GM12864 (cell line): ENCODE measurements around the gene MMP23B.
"Not testable (repeated sequence)": the region's sequence is repeated elsewhere in the genome, so short reads cannot be mapped to it uniquely, and the experiment has no call there.

Experiments
- DNase-seq: peaks from one replicate; pipeline ENCODE4 v3.0.0-alpha.2; 2011; ENCODE audit warnings: low read depth
- H3K4me3 ChIP-seq: 2 replicates; pipeline ENCODE4 v1.5.1; 2011; ENCODE audit warnings: mild to moderate bottlenecking, low read depth, low read length, control low read depth
- CTCF ChIP-seq: IDR thresholded peaks from 2 replicates; pipeline ENCODE4 v1.5.1; 2011; ENCODE audit warnings: low read depth, mild to moderate bottlenecking, moderate library complexity, low read length, control low read depth, inconsistent platforms; ENCODE audit errors: missing control alignments

The MMP23B gene

DNA sequence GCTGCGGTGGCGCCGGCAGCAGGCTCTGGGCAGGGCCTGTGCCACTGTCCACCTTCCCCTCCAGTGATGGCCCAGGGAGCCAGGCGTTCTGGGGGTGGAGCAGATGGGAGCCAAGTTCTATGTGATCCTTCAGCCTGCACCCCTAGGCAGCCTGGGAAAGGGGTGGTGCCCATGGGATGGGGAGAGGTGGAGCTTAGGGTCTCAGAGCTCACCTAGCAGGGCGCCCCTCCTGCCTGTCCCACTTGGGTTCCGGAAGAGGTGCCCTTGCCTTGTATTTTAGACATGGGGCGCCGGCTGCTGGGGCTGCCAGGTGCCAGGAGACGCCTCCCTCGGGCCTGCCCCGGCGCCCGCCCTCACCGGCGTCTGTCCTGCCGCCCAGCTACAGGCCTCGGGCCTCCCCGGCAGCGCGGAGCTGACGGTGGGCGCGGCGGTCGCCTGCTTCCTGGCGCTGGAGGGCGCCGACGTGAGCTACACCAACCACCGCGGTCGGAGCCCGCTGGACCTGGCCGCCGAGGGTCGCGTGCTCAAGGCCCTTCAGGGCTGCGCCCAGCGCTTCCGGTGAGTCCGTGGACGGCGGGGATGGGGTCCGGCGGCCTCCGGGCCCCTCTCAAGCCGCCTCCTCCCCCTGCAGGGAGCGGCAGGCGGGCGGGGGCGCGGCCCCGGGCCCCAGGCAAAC is 3.1 kb upstream of the MMP23B start:
- H3K4me3 ChIP-seq: peak overlapping the region; percentile 55
- no peak for TF ChIP-seq CTCF

DNA sequence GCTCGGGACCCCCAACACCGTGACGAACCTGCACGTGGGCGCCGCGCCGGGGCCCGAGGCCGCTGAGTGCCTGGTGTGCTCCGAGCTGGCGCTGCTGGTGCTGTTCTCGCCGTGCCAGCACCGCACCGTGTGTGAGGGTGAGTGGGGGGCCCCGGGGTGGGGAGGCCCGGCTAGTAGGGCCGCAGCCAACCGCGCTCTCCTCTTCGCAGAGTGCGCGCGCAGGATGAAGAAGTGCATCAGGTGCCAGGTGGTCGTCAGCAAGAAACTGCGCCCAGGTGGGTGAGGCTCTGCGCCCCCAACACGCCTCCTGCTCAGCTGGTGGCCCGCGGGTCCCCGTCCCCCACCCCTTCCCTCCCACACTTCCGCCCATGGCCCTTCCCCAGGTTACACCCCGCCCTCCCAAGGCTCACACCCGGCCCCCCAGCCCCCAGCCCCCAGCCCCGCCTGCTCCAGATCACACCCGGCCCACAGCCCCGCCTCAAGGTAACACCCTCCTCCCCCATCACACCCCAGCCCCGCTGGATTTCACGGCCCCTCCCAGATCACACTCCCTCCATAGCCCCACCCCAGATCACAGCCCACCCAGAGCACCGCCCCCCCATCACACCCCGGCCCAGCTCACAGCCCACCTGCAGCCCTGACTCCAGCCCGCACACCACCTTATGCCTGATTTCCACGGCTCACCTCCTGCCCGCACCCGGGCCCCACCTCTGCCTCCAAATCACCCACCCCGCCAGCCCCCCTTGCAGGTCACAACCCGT is 2.4 kb upstream of the MMP23B start:
- no peak for TF ChIP-seq CTCF
- H3K4me3 ChIP-seq: peak overlapping the region; percentile 55
- no peak for DNase-seq

More for the DNA sequence above, 3.1 kb upstream of the MMP23B start:
- DNase-seq: no peak

DNA sequence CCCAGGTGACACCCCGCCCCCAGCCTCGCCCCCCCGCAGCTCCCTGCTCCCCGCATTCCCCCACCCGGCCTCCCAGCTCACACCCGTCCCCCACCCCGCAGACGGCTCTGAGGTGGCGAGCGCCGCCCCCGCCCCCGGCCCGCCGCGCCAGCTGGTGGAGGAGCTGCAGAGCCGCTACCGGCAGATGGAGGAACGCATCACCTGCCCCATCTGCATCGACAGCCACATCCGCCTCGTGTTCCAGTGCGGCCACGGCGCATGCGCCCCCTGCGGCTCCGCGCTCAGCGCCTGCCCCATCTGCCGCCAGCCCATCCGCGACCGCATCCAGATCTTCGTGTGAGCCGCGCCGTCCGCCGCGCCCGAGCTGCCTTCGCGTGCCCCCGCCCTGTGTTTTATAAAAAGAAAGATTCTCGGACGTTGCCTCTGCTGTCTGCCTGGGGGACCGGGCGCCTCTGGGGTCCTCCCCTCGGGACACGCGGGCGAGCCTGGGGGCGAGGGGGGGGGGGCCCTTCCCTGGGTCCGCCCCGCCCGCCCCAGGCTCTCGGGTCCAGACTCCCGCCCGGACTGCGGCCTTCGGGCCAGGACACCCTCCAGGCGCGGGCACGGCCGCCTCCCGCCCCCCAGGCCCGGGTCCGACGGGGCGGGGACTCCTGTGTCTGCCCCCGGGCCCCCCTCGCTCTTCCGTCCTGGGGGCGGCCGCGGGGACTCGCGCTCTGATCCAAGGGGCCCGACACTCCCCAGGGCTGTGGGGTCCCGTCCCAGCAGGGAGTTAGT is 1.6 kb upstream of the MMP23B start:
- peak; percentile 7 for TF ChIP-seq CTCF
- peak overlapping the region; percentile 29 for H3K4me3 ChIP-seq
- peak; percentile 76 for DNase-seq

DNA sequence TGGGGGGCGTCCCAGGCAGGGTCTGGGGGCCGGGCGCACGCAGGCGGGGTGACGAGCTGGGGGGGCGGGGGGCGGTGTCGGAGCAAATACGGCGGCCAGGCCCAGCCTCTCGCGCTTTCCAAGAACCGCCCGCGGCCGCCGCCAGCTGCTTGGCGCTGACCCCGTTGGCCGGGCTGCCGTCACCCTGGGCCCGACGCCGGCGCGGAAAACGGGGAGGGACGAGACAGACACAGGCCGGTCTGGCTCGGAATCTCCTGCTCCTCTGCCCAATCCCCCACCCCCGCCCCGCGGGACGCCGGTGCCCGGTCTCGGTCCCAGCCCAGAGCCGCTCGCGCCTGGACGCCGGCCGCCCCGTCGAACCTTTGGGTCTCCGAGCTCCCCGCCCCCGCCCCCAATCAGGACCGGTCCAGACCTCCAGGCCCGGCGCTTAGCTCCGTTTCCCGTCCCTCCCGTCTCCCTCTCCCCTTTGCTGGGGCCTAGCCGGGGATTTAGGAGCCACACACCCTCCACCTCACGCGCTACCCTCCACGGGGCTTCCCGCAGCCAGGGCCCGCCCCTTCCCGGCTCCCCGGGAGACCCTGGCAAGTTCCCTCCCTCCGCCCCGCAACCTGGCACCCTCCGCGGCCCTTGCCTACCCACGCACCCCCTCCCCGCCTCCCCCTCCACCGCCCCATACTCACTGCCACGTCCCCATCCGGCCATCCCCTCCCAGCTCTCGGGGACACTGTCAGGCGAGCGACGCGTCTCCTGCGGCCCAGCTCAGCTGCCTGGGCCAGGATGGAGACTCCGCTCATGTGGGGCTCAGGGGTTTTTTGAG is 800 bp upstream of the MMP23B start:
- DNase-seq: no peak
- no peak overlapping the region; the same call in 1 of the 2 replicates for H3K4me3 ChIP-seq
- TF ChIP-seq CTCF: no peak

GRCh38 chr1:1633409-1633808 is 1.4 kb downstream of the MMP23B start:
- not testable (repeated sequence) for DNase-seq, H3K4me3 ChIP-seq

- not testable (repeated sequence) for H3K4me3 ChIP-seq, DNase-seq
These were observed 2.6 kb downstream of the MMP23B start for GRCh38 chr1:1634613-1635012.

DNA sequence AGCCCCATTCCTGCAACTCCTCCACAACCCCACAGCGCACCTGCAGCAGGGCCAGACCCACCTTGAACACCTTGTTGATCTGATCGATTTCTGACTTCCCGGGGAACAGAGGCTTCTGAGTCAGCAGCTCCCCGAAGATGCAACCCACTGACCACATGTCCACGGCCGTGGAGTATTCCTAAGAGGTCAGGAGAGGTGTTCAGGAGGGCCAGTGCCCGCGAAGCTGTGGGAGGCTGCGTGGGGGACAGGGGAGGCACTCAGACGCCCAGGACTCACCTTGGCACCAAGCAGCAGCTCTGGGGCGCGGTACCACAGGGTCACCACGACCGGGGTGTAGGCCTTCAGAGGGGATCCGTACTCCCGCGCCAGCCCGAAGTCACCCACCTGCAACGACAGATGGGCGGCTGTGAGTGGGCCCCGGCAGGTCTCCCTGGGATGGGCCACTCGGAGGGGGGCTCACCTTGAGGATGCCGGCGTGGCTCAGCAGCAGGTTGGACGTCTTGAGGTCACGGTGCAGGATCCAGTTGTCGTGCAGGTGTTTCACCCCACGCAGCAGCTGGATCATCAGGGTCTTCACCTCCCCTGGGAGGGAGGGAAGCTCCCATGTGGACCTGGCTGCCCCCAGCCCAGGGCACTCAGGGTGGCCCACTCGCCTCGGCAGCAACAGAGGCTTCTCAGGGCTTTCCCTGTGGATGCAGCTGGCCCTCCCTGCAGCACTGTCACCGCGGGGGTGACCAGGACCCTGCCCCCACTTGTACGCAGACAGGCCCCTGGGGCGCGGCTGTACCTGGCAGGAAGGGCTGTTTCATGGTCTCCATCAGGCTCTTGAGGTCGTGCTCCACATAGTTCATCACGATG is 4.9 kb downstream of the MMP23B start:
- DNase-seq, H3K4me3 ChIP-seq: not testable (repeated sequence)

- H3K4me3 ChIP-seq, DNase-seq: not testable (repeated sequence)
These were observed 5.5 kb downstream of the MMP23B start for GRCh38 chr1:1637479-1637875.

- not testable (repeated sequence) for H3K4me3 ChIP-seq, DNase-seq
These were observed 6.6 kb downstream of the MMP23B start for GRCh38 chr1:1638528-1638927.

- not testable (repeated sequence) for H3K4me3 ChIP-seq, DNase-seq
These were observed 7.4 kb downstream of the MMP23B start for GRCh38 chr1:1639368-1639767.

DNA sequence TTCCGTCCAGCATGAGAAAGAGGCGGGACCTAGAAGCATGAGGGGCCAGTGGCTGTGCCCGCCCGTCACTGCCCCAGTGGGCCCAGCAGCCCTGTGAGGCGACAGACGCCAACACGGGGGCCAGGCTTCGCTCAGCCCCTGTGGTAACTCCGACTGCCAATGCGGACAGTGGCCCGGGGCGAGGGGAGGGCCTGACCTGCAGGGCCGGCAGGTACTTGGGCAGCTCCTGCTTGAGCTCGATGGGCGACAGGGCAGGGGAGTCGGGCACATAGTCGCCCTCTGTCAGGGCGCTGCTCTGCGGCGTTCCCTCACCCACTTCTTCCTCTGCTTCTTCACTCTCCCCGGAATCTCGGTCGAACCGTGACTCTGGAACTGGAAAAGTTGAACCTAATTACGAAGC is 8.1 kb downstream of the MMP23B start:
- DNase-seq, H3K4me3 ChIP-seq: not testable (repeated sequence)
